AG04450 (cell line): ENCODE measurements around the gene TBC1D25. TPM values are rescaled to one million over a fixed set of nuclear protein-coding genes. Genes with fewer than 3 reads are reported as not detected.

Experiments
- CTCF ChIA-PET: fragments of 300-600, 350-600 bp; formaldehyde crosslinking; extraction: SDS; loops from one replicate; lab custom pipeline; 2022; ENCODE audit warnings: antibody characterized with exemption, inconsistent platforms; lab: Charles Lee
- POLR2A ChIA-PET: fragments of 350-600 bp; formaldehyde crosslinking; extraction: SDS; loops from one replicate; lab custom pipeline; 2021; ENCODE audit warnings: antibody characterized with exemption, inconsistent platforms; lab: Yijun Ruan, JAX
- DNase-seq: peaks from one replicate; pipeline ENCODE4 v3.0.0-alpha.2; 2011; ENCODE audit warnings: low read depth, low spot score
- H3K27ac ChIP-seq: one replicate; pipeline ENCODE4 v1.5.1; 2012; ENCODE audit warnings: low read depth, low read length, control low read depth
- H3K27me3 ChIP-seq: one replicate; pipeline ENCODE4 v1.6.0; 2012; ENCODE audit warnings: low read length; ENCODE audit not compliant: control insufficient read depth, insufficient read depth
- H3K4me3 ChIP-seq: 2 replicates; pipeline ENCODE4 v1.5.1; 2011; ENCODE audit warnings: mild to moderate bottlenecking, low read depth, low read length, control low read depth
- H3K9me3 ChIP-seq: 2 replicates; pipeline ENCODE4 v1.5.1; 2012; ENCODE audit warnings: low read length; ENCODE audit not compliant: control insufficient read depth, insufficient read depth
- polyA plus RNA-seq: library from polyadenylated mRNA; depleted of rRNA; stranded (reverse); fragments of >200 nt; gene quantifications from 2 replicates; pipeline ENCODE4 v1.2.3, GENCODE V29; 2011
- TF ChIP-seq, protein P1 (sequence below): IDR thresholded peaks from 2 replicates; pipeline ENCODE4 v1.5.1; 2011; ENCODE audit warnings: low read depth, low read length, control low read depth, inconsistent platforms

Gene TBC1D25
- polyA plus RNA-seq, 1 experiment: 7.9 TPM

DNA sequence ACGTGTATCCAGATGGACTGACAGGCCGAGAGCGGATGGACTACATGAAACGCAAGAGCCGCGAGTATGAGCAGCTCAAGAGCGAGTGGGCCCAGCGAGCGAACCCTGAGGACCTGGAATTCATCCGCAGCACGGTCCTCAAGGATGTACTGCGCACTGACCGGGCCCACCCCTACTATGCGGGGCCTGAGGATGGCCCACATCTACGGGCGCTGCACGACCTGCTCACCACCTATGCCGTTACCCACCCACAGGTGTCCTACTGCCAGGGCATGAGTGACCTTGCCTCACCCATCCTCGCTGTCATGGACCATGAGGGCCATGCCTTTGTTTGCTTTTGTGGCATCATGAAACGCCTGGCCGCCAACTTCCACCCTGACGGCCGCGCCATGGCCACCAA, 20.1 kb downstream of the TBC1D25 start:
- Histone ChIP-seq H3K9me3 (no peaks in the 10 kb centered on the region), H3K4me3 (no peak overlapping the region), H3K27ac (no peak overlapping the region), H3K27me3 (no peaks in the 10 kb centered on the region)
- ChIA-PET CTCF (no interaction called here), POLR2A (no interaction called here)
- DNase-seq: no peak
- TF ChIP-seq, protein P1, sequence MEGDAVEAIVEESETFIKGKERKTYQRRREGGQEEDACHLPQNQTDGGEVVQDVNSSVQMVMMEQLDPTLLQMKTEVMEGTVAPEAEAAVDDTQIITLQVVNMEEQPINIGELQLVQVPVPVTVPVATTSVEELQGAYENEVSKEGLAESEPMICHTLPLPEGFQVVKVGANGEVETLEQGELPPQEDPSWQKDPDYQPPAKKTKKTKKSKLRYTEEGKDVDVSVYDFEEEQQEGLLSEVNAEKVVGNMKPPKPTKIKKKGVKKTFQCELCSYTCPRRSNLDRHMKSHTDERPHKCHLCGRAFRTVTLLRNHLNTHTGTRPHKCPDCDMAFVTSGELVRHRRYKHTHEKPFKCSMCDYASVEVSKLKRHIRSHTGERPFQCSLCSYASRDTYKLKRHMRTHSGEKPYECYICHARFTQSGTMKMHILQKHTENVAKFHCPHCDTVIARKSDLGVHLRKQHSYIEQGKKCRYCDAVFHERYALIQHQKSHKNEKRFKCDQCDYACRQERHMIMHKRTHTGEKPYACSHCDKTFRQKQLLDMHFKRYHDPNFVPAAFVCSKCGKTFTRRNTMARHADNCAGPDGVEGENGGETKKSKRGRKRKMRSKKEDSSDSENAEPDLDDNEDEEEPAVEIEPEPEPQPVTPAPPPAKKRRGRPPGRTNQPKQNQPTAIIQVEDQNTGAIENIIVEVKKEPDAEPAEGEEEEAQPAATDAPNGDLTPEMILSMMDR: no peak

DNA sequence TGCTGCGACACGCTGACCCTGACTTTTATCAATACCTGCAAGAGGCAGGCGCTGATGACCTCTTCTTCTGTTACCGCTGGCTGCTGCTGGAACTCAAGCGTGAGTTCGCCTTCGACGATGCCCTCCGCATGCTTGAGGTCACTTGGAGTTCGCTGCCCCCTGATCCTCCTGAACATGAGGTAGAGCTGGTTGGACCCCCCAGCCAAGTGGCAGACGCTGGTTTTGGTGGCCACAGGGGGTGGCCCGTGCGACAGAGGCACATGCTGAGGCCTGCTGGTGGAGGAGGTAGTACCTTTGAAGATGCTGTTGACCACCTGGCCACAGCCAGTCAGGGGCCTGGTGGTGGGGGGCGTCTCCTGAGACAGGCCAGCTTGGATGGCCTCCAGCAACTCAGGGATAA, 20.5 kb downstream of the TBC1D25 start:
- no peak for DNase-seq
- Histone ChIP-seq H3K27ac (no peak overlapping the region), H3K4me3 (no peak overlapping the region), H3K9me3 (no peaks in the 10 kb centered on the region), H3K27me3 (no peaks in the 10 kb centered on the region)
- CTCF ChIA-PET: no interaction called here
- POLR2A ChIA-PET: no interaction called here
- TF ChIP-seq, protein P1: no peak

DNA sequence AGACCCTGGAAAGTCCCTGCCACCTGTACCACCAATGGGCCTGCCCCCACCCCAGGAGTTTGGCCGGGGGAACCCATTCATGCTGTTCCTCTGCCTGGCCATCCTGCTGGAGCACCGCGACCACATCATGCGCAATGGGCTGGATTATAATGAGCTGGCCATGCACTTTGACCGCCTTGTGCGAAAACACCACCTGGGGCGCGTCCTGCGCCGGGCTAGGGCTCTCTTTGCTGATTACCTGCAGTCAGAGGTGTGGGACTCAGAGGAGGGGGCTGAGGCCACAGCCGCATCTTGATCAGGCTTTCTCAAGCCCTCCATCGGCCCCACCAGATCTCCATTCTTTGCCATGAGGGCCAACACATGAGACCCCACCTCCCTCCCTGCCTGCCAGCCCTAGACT, 21.2 kb downstream of the TBC1D25 start:
- TF ChIP-seq, protein P1: no peak
- DNase-seq: no peak
- Histone ChIP-seq H3K27me3 (no peaks in the 10 kb centered on the region), H3K4me3 (no peak overlapping the region), H3K9me3 (no peaks in the 10 kb centered on the region), H3K27ac (no peak overlapping the region)
- ChIA-PET POLR2A (no interaction called here), CTCF (no interaction called here)

DNA sequence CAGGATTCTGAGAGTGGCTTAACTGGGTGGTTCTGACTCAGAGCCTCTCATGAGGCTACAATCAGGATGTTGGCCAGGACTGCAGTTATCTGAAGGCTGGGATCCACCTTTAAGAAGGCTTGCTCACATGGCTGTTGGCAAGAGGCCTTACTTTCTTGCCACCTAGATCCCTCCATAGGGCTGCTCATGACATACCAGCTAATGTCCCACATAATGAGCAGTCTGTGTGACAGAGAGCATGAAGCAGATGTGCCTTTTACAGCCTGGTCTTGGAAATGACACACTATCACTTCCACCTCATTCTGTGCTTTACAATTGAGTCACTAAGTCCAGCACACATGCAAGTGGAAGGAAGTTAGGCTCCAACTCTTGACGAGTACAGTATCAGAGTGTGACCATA, 30.4 kb downstream of the TBC1D25 start:
- H3K9me3 ChIP-seq: no peaks in the 10 kb centered on the region; the same call in 1 of the 2 replicates
- no peak for DNase-seq
- TF ChIP-seq, protein P1: no peak
- CTCF ChIA-PET: no interaction called here
- POLR2A ChIA-PET: no interaction called here
- H3K27ac ChIP-seq: no peak overlapping the region
- H3K4me3 ChIP-seq: no peak overlapping the region
- H3K27me3 ChIP-seq: no peaks in the 10 kb centered on the region

DNA sequence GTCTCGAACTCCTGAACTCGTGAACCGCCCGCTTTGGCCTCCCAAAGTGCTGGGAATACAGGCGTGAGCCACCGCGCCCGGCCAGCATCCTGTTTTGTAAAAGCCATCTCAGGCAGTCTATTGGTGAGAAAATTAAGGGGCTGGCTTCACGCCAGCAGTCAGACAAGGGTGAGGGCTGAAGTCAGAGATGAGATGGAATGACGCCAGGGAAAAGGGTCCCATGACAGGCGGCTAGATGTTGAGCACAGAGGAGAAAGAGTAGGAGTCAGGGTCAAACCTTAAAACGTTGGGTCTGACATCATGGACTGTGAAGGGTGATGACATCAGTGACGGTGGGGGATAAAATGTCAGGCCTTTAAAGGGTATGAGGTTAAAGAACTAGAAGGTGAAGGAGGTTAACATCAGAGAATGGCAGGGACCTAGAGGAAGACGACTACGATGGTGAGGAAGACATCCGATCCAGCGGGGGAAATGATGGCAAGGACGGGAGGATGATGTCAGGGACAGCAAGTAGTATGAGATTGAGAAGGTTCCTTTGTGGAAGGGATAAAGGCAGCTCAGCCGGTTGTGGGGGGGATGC, 34.3 kb downstream of the TBC1D25 start:
- H3K9me3 ChIP-seq: peaks cover 3% of the 10 kb centered on the region; the same call in 1 of the 2 replicates
- DNase-seq: no peak
- H3K27me3 ChIP-seq: no peaks in the 10 kb centered on the region
- TF ChIP-seq, protein P1: no peak
- H3K4me3 ChIP-seq: peak overlapping the region; percentile 63
- peak overlapping the region; percentile 98 for H3K27ac ChIP-seq
- ChIA-PET POLR2A (interaction anchor here (0.6 to 1.5 kb wide), 7 partner anchors 10 to 911 kb away, joined by 3 to 15 read pairs (median 3); partner anchors contain the start of gene TBC1D25), CTCF (interaction anchor here (0.7 kb wide), 1 partner anchor 64 kb away, joined by 6 read pairs; no protein-coding TSS in a partner anchor)
